IPS-18a (cell line): ENCODE measurements around the gene EGF.
"Not testable (repeated sequence)": the region's sequence is repeated elsewhere in the genome, so short reads cannot be mapped to it uniquely, and the experiment has no call there.

Source experiments
- H3K27ac ChIP-seq: one replicate; pipeline ENCODE4 v1.5.1; 2013; ENCODE audit warnings: low read length
- H3K27me3 ChIP-seq: one replicate; pipeline ENCODE4 v1.6.1; 2013; ENCODE audit warnings: mild to moderate bottlenecking, low read length; ENCODE audit not compliant: control insufficient read depth, insufficient read depth
- H3K36me3 ChIP-seq: one replicate; pipeline ENCODE4 v1.6.1; 2013; ENCODE audit warnings: low read depth, low read length; ENCODE audit not compliant: control insufficient read depth
- H3K4me1 ChIP-seq: one replicate; pipeline ENCODE4 v1.6.1; 2013; ENCODE audit warnings: low read depth, low read length; ENCODE audit not compliant: control insufficient read depth
- H3K4me3 ChIP-seq: one replicate; pipeline ENCODE4 v1.5.1; 2013; ENCODE audit warnings: low read length
- H3K9ac ChIP-seq: one replicate; pipeline ENCODE4 v1.6.1; 2013; ENCODE audit warnings: mild to moderate bottlenecking, low read length, moderate library complexity
- H3K9me3 ChIP-seq: one replicate; pipeline ENCODE4 v1.6.1; 2013; ENCODE audit warnings: low read depth, low read length; ENCODE audit not compliant: control insufficient read depth

The EGF gene

GRCh38 chr4:109916027-109916409, 3.3 kb downstream of the EGF start:
- Histone ChIP-seq H3K36me3 (no peaks in the 10 kb centered on the region), H3K27ac (no peak overlapping the region), H3K4me3 (no peak overlapping the region), H3K4me1 (peaks cover 15% of the 10 kb centered on the region), H3K9me3 (no peaks in the 10 kb centered on the region), H3K9ac (no peak overlapping the region), H3K27me3 (no peaks in the 10 kb centered on the region)

- Histone ChIP-seq H3K9me3 (no peaks in the 10 kb centered on the region), H3K4me3 (no peak overlapping the region), H3K36me3 (no peaks in the 10 kb centered on the region), H3K9ac (peak overlapping the region; percentile 16), H3K27ac (peak overlapping the region; percentile 12), H3K27me3 (no peaks in the 10 kb centered on the region), H3K4me1 (peaks cover 11% of the 10 kb centered on the region)
These were observed 8.7 kb downstream of the EGF start for GRCh38 chr4:109921384-109921808.

- H3K27ac ChIP-seq, result no peak overlapping the region
- no peaks in the 10 kb centered on the region for H3K27me3 ChIP-seq
- H3K4me3 ChIP-seq, result no peak overlapping the region
- peaks cover 31% of the 10 kb centered on the region for H3K4me1 ChIP-seq
- H3K36me3 ChIP-seq, result no peaks in the 10 kb centered on the region
- H3K9me3 ChIP-seq, result no peaks in the 10 kb centered on the region
- H3K9ac ChIP-seq, result no peak overlapping the region
These were observed 12.7 kb downstream of the EGF start for GRCh38 chr4:109925396-109925795.

- H3K4me3 ChIP-seq, result no peak overlapping the region
- no peaks in the 10 kb centered on the region for H3K36me3 ChIP-seq
- no peak overlapping the region for H3K27ac ChIP-seq
- H3K9ac ChIP-seq, result no peak overlapping the region
- no peaks in the 10 kb centered on the region for H3K9me3 ChIP-seq
- no peaks in the 10 kb centered on the region for H3K27me3 ChIP-seq
- H3K4me1 ChIP-seq, result peaks cover 20% of the 10 kb centered on the region
These were observed 15.8 kb downstream of the EGF start for GRCh38 chr4:109928327-109929045.

GRCh38 chr4:109930464-109930863, 17.8 kb downstream of the EGF start:
- no peak overlapping the region for H3K4me3 ChIP-seq
- H3K9ac ChIP-seq, result no peak overlapping the region
- H3K36me3 ChIP-seq, result no peaks in the 10 kb centered on the region
- peaks cover 20% of the 10 kb centered on the region for H3K4me1 ChIP-seq
- no peak overlapping the region for H3K27ac ChIP-seq
- H3K27me3 ChIP-seq, result no peaks in the 10 kb centered on the region
- H3K9me3 ChIP-seq, result no peaks in the 10 kb centered on the region

- Histone ChIP-seq H3K4me3 (no peak overlapping the region), H3K36me3 (no peaks in the 10 kb centered on the region), H3K9me3 (no peaks in the 10 kb centered on the region), H3K4me1 (peaks cover 20% of the 10 kb centered on the region), H3K27me3 (no peaks in the 10 kb centered on the region), H3K9ac (no peak overlapping the region), H3K27ac (no peak overlapping the region)
These were observed 18.2 kb downstream of the EGF start for GRCh38 chr4:109930872-109931271.

- no peaks in the 10 kb centered on the region for H3K36me3 ChIP-seq
- H3K9me3 ChIP-seq, result no peaks in the 10 kb centered on the region
- H3K27ac ChIP-seq, result no peak overlapping the region
- H3K4me3 ChIP-seq, result no peak overlapping the region
- H3K4me1 ChIP-seq, result peaks cover 20% of the 10 kb centered on the region
- H3K27me3 ChIP-seq, result no peaks in the 10 kb centered on the region
- no peak overlapping the region for H3K9ac ChIP-seq
These were observed 18.6 kb downstream of the EGF start for GRCh38 chr4:109931318-109931717.

GRCh38 chr4:109937352-109937751, 24.7 kb downstream of the EGF start:
- H3K9ac ChIP-seq, H3K27me3 ChIP-seq, H3K4me1 ChIP-seq, H3K27ac ChIP-seq, H3K36me3 ChIP-seq, H3K4me3 ChIP-seq, H3K9me3 ChIP-seq: not testable (repeated sequence)

- Histone ChIP-seq H3K27me3 (no peaks in the 10 kb centered on the region), H3K36me3 (no peaks in the 10 kb centered on the region), H3K27ac (no peak overlapping the region), H3K9me3 (no peaks in the 10 kb centered on the region), H3K4me3 (no peak overlapping the region), H3K9ac (no peak overlapping the region), H3K4me1 (no peaks in the 10 kb centered on the region)
These were observed 26.5 kb downstream of the EGF start for GRCh38 chr4:109939190-109939589.

GRCh38 chr4:109942292-109942926, 29.7 kb downstream of the EGF start:
- no peak overlapping the region for H3K9ac ChIP-seq
- no peaks in the 10 kb centered on the region for H3K9me3 ChIP-seq
- H3K27ac ChIP-seq, result no peak overlapping the region
- H3K4me3 ChIP-seq, result no peak overlapping the region
- peaks cover under 1% of the 10 kb centered on the region for H3K36me3 ChIP-seq
- no peaks in the 10 kb centered on the region for H3K27me3 ChIP-seq
- no peaks in the 10 kb centered on the region for H3K4me1 ChIP-seq

- peaks cover 3% of the 10 kb centered on the region for H3K36me3 ChIP-seq
- no peaks in the 10 kb centered on the region for H3K9me3 ChIP-seq
- no peak overlapping the region for H3K9ac ChIP-seq
- H3K4me3 ChIP-seq, result no peak overlapping the region
- no peak overlapping the region for H3K27ac ChIP-seq
- no peaks in the 10 kb centered on the region for H3K4me1 ChIP-seq
- H3K27me3 ChIP-seq, result no peaks in the 10 kb centered on the region
These were observed 31.1 kb downstream of the EGF start for GRCh38 chr4:109943745-109944144.

GRCh38 chr4:109944591-109944990, 31.9 kb downstream of the EGF start:
- Histone ChIP-seq H3K4me1 (no peaks in the 10 kb centered on the region), H3K36me3 (peaks cover 3% of the 10 kb centered on the region), H3K9me3 (no peaks in the 10 kb centered on the region), H3K27me3 (no peaks in the 10 kb centered on the region), H3K9ac (no peak overlapping the region), H3K4me3 (no peak overlapping the region), H3K27ac (no peak overlapping the region)
